Measurements from ENCODE around the gene MED1.
"Not testable (repeated sequence)": the region's sequence is repeated elsewhere in the genome, so short reads cannot be mapped to it uniquely, and the experiment has no call there.

Gene MED1

DNA sequence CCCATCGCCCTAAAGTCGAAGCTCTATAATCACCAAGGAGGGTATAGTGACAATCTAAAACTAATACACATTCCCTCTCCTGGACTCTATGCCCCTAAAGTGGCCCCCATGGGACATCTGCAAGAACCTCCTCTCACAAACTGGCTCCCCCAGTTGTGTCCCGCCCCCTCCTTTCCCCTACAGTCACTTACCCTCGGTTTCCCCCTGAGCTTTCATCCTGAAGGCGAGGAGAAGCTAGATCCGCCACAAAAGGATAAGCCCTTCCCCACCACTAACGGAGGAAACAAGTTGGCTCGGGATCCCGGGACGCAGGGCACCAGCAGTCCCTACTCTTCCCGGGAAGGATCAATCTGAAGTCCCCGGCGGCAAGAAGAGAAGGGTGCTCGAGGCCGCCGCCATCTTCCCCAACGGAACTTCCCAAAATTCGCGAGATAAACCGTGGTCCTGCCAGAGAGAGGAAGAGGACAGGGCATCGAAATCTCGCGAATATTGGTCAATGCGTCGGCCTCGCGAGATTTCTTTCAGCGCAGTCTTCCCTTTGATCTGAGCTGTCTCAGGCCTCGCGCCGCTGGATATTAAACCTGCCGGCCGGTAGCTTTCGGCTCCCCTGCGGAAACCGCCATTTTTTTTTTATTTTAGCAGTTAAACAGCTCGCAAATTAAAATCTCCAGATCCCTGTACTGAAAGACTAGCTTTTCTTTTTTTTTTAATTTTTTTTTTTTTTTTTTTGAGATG lies at the start of gene MED1:
Gene MED1 (minus strand): TSS at position 417 of the 735 bp plus-strand sequence. CDS start 201 bp downstream, at position 216.
- DNase-seq: peak; percentile 95

DNA sequence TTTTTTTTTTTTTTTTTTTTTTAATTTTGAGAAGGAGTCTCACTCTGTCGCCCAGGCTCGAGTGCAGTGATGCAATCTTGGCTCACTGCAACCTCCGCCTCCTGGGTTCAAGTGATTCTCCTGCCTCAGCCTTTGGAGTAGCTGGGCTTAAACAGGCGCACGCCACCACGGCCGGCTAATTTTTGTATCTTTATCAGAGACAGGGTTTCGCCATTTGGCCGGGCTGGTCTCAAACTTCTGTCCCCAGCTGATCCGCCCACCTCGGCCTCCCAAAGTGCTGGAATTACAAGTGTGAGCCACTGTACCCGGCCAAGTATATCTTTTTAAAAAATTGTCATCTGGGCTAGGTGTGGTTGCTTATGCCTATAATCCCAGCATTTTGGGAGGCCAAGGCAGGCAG lies 45.9 kb upstream of the MED1 start:
- peak; percentile 44 for DNase-seq

DNA sequence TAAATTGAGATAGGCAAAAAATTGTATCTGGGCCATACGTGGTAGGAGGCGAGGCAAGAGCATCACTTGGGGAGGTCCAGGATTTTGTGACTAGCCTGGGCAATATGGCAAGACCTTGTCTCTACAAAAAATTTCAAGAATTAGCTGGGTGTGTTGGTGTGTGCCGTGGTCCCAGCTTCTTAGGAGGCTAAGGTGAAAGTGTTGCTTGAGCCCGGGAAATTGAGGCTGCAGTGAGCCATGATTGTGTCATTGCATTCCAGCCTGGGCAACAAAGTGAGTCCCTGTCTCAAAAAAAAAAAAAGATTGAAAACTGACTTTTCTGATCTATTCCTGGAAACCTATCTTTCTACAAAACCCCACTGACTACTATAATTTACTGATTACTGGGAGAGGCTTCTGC lies 36.9 kb upstream of the MED1 start:
- DNase-seq: peak; percentile 22

DNA sequence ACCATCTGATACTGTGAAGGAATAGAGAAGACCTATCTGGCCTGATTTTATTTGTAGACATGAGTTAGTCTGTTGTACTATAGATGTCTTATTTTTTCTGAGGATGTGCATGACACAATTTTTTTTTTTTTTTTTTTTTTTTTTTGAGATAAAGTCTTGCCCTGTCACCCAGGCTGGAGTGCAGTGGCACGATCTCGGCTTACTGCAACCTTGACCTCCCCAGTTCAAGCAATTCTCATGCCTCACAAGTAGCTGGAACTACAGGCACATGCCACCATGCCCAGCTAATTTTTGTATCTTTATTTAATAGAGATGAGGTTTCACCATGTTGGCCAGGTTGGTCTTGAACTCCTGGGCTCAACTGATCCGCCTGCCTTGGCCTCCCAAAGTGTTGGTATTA lies 36.4 kb upstream of the MED1 start:
- DNase-seq: peak; percentile 9

DNA sequence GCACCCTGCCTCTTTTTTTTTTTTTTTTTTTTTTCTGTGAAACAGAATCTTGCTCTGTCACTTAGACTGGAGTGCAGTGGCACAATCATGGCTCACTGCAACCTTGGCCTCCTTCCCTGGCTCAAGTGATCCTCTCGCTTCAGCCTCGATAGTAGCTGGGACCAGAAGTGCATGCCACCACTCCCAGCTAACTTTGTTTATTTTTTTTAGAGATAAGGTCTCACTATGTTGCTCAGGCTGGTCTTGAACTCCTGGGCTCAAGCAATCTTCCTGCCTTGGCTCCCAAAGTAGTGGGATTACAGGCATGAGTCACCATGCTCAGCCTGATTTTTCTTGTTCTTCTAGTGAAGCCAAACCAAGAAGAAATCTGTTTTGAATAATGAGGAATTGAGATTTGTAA lies 35.2 kb upstream of the MED1 start:
- peak; percentile 21 for DNase-seq

- DNase-seq: peak; percentile 44
These were observed 34.5 kb upstream of the MED1 start for GRCh38 chr17:39485555-39485954.

- no peak for DNase-seq
These were observed 33.1 kb upstream of the MED1 start for GRCh38 chr17:39484178-39484577.

DNA sequence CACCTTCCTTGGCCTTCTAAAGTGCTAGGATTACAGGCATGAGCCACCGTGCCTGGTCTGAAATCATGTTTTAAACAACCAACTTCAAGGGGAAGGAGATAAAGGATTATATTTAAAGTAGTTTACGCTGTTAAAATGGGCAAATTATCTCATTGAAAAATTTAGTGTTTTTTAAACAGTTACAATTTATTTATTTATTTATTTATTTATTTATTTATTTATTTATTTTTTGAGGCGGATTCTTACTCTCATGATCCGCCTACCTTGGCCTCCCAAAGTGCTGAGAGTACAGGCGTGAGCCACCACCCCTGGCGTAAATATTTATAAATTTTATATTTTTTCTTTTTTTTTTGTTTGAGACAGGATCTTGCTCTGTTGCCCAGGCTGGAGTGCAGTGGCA lies 32.4 kb upstream of the MED1 start:
- no peak for DNase-seq

DNA sequence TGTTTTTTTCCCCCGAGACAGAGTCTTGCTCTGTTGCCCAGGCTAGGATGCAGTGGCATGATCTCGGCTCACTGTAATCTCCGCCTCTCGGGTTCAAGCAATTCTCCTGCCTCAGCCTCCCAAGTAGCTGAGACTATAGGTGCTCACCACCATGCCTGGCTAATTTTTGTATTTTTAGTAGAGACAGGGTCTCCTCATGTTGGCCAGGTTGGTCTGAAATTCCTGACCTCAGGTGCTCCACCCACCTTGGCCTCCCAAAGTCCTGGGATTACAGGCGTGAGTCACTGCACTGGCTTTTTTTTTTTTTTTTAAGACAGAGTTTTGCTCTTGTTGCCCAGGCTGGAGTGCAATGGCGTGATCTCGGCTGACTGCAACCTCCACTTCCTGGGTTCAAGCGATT lies 28.6 kb upstream of the MED1 start:
- peak; percentile 3 for DNase-seq

- no peak for DNase-seq
These were observed 22.2 kb upstream of the MED1 start for GRCh38 chr17:39473310-39473709.

DNA sequence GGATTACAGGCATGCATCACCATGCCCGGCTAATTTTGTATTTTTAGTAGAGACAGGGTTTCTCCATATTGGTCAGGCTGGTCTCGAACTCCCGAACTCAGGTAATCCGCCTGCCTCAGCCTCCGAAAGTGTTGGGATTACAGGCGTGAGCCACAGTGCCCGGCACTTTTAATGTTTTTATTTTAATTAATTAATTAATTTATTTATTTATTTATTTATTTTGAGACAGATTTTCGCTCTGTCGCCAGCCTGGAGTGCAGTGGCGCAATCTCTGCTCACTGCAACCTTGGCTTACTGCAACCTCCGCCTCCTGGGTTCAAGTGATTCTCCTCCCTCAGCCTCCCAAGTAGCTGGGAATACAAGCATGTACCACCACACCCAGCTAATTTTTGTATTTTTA lies 17.5 kb upstream of the MED1 start:
- peak; percentile 44 for DNase-seq

DNA sequence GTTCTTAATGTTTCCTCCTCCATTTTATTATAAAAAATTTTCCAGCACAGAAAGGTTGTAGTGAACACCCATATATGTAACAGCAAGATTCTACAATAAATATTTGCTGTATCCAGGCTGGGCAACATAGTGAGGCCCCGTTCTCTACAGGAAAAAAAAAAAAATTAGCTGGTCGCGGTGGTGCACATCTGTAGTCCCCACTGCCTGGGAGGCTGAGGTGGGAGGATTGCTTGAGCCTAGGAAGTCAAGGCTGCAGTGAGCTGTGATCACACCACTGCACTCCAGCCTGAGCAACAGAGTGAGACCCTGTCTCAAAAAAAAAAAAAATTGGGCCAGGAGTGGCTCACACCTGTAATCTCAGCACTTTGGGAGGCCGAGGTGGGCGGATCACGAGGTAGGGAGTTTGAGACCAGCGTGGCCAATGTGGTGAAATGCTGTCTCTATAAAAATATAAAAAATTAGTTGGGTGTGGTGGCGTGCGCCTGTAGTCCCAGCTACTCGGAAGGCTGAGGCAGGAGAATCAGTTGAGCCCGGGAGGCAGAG lies 13.6 kb upstream of the MED1 start:
- peak; percentile 55 for DNase-seq

DNA sequence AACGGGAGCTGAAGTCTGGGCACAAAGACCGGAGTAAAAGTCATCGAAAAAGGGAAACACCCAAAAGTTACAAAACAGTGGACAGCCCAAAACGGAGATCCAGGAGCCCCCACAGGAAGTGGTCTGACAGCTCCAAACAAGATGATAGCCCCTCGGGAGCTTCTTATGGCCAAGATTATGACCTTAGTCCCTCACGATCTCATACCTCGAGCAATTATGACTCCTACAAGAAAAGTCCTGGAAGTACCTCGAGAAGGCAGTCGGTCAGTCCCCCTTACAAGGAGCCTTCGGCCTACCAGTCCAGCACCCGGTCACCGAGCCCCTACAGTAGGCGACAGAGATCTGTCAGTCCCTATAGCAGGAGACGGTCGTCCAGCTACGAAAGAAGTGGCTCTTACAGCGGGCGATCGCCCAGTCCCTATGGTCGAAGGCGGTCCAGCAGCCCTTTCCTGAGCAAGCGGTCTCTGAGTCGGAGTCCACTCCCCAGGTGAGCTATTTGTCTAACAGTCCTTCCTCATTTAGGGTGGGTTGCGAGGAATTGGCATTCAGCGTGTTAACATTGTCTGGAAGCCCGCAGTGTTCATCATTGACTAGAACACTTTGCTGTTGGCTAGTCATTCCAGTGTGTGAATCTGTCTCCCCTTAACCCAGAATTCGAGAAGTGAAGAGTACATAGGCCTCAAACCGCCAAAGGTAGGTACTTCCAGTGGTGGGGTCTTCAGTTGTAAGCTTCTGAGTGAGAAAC lies 11.7 kb upstream of the MED1 start:
- DNase-seq: peak; percentile 66

DNA sequence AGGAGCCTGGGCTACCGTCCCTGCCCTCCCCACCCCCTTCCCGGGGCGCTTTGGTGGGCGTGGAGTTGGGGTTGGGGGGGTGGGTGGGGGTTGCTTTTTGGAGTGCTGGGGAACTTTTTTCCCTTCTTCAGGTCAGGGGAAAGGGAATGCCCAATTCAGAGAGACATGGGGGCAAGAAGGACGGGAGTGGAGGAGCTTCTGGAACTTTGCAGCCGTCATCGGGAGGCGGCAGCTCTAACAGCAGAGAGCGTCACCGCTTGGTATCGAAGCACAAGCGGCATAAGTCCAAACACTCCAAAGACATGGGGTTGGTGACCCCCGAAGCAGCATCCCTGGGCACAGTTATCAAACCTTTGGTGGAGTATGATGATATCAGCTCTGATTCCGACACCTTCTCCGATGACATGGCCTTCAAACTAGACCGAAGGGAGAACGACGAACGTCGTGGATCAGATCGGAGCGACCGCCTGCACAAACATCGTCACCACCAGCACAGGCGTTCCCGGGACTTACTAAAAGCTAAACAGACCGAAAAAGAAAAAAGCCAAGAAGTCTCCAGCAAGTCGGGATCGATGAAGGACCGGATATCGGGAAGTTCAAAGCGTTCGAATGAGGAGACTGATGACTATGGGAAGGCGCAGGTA lies 11.0 kb upstream of the MED1 start:
- no peak for DNase-seq

DNA sequence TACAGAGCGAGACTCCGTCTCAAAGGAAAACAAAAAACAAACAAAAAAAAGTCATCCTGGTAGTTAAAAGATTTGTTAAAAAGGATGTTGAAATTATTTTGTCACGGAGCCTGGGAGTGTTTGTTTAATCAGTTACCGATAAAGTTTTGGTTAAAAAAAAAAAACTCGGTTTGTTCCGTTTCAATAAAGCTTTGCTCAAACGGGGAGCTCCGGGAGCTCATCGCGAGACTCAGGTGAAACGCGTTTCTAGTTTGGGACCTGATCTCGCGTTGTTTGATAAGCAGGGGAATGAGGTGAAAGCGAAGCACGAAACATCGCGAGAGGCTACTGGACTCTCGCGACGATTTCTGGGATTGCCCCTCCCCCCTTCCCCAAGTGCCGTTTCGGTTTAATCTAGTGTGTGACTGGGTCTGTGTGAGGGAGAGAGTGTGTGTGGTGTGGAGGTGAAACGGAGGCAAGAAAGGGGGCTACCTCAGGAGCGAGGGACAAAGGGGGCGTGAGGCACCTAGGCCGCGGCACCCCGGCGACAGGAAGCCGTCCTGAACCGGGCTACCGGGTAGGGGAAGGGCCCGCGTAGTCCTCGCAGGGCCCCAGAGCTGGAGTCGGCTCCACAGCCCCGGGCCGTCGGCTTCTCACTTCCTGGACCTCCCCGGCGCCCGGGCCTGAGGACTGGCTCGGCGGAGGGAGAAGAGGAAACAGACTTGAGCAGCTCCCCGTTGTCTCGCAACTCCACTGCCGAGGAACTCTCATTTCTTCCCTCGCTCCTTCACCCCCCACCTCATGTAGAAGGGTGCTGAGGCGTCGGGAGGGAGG lies 10.3 kb upstream of the MED1 start, which contains the start of gene CDK12:
Gene CDK12 (plus strand): TSS at position 374 of the 813 bp plus-strand sequence. CDS start 586 bp downstream, outside the sequence.
- DNase-seq: peak; percentile 97

DNA sequence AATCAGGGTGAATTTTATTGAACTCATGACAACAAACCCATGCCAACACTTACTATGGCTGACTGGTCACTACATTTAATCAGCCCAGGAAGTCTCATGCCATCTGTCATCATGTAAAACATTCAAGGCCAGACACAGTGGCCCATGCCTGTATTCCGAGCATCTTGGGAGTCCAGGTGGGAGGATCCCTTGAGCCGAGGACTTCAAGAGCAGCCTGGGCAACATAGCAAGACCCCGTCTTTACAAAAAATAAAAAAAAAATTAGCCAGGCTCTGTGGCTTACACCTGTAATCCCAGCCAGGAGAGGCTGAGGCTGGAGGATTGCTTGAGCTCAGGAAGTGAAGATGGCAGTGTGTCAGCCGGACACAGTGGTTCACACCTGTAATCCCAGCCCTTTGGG lies 4.9 kb upstream of the MED1 start:
- no peak for DNase-seq

DNA sequence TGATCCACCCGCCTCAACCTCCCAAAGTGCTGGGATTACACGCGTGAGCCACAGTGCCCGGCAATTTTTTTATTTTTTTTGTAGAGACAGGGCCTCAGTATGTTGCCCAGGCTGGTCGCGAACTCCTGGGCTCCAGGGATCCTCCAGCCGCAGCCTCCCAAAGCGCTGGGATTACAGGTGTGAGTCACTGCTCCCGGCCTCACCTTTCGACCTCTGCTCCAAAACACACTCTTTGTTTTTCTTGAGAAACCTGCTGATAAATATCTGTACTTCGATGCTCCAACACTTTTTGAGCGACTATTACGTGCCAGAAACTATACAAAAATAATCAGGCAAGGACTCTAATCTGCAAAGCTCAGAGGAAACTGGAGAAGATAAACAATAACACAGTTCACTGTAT lies 1.0 kb downstream of the MED1 start:
- peak; percentile 45 for DNase-seq

DNA sequence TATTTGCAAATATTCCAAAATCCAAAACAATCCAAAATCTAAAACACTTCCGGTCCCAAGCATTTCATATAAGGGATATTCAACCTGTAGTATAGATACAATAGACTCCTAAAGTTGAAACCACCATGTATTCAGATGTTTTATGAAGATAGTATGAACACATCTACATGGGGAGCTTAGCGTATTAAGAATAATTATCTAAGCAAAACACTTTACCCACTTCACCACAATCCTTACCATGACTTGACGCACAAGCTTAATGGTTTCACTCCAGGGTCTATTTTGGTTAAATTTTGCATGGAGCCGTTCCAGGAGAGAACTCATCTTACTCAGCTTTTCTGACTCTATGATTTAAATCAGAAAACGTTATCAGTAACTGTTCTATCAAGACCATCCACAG lies 3.5 kb downstream of the MED1 start:
- DNase-seq: no peak

- no peak for DNase-seq
These were observed 7.7 kb downstream of the MED1 start for GRCh38 chr17:39443326-39443725.

GRCh38 chr17:39439868-39440267 lies 11.2 kb downstream of the MED1 start:
- DNase-seq: not testable (repeated sequence)

DNA sequence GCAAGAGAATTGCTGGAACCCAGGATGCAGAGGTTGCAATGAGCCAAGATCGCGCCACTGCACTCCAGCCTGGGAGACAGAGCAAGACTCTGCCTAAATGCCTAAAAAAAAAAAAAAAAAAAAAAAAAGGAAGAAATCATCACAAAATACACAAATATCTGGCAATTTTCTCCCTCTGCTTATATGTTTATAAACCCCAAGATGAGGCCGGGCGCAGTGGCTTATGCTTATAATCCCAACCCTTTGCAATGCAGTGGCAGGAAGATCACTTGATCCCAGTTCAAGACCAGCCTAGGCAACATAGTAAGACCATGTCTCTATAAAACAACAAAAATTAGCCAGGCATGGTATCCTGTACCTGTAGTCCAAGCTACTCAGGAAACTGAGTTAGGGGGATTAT lies 21.5 kb downstream of the MED1 start:
- DNase-seq: no peak

GRCh38 chr17:39416141-39416540 lies 34.9 kb downstream of the MED1 start:
- no peak for DNase-seq

- DNase-seq: peak; percentile 33
These were observed 40.8 kb downstream of the MED1 start for GRCh38 chr17:39410279-39410678.

Data from activated effector memory CD4-positive, alpha-beta T cell treated with anti-CD3 and anti-CD28 coated beads, Interleukin-2, amount 50 U/mL, for 16 hours (primary cell).